Measurements from ENCODE around the gene CACHD1.

Gene CACHD1

GRCh38 chr1:64525116-64525686 lies 55.3 kb downstream of the CACHD1 start:
- DNase-seq: no peak

- DNase-seq: no peak
These were observed 56.4 kb downstream of the CACHD1 start for GRCh38 chr1:64526312-64526711.

GRCh38 chr1:64527165-64527564 lies 57.2 kb downstream of the CACHD1 start:
- no peak for DNase-seq

GRCh38 chr1:64527786-64528185 lies 57.9 kb downstream of the CACHD1 start:
- DNase-seq: no peak

GRCh38 chr1:64530969-64531692 lies 61.2 kb downstream of the CACHD1 start:
- DNase-seq: no peak

- no peak for DNase-seq
These were observed 62.7 kb downstream of the CACHD1 start for GRCh38 chr1:64532646-64533045.

GRCh38 chr1:64535938-64536835 lies 66.3 kb downstream of the CACHD1 start:
- DNase-seq: peak; percentile 87

GRCh38 chr1:64536836-64537490 lies 67.0 kb downstream of the CACHD1 start:
- DNase-seq: peak; percentile 38

GRCh38 chr1:64537942-64538341 lies 68.0 kb downstream of the CACHD1 start:
- no peak for DNase-seq

- no peak for DNase-seq
These were observed 68.5 kb downstream of the CACHD1 start for GRCh38 chr1:64538389-64538788.

- no peak for DNase-seq
These were observed 69.4 kb downstream of the CACHD1 start for GRCh38 chr1:64539289-64539688.

- DNase-seq: no peak
These were observed 69.9 kb downstream of the CACHD1 start for GRCh38 chr1:64539781-64540218.

GRCh38 chr1:64540265-64540791 lies 70.4 kb downstream of the CACHD1 start:
- DNase-seq: peak; percentile 70

- DNase-seq: no peak
These were observed 72.2 kb downstream of the CACHD1 start for GRCh38 chr1:64542118-64542517.

- DNase-seq: no peak
These were observed 73.9 kb downstream of the CACHD1 start for GRCh38 chr1:64543831-64544230.

- no peak for DNase-seq
These were observed 75.4 kb downstream of the CACHD1 start for GRCh38 chr1:64545118-64545843.

GRCh38 chr1:64546013-64546412 lies 76.1 kb downstream of the CACHD1 start:
- no peak for DNase-seq

GRCh38 chr1:64549464-64550239 lies 79.7 kb downstream of the CACHD1 start:
- DNase-seq: peak; percentile 72

- peak; percentile 92 for DNase-seq
These were observed 80.6 kb downstream of the CACHD1 start for GRCh38 chr1:64550510-64550909.

GRCh38 chr1:64550946-64551605 lies 81.1 kb downstream of the CACHD1 start:
- no peak for DNase-seq

GRCh38 chr1:64553285-64553684 lies 83.4 kb downstream of the CACHD1 start:
- no peak for DNase-seq
